GM19455 (cell line): ENCODE results near the gene CDC73.
A peak's percentile ranks its signal among the peaks of the same experiment; 100 is the strongest.
"Not testable (repeated sequence)": the region's sequence is repeated elsewhere in the genome, so short reads cannot be mapped to it uniquely, and the experiment has no call there.

Experiments
- ATAC-seq: cut with Tn5 transposase; IDR thresholded peaks from one replicate; pipeline ENCODE4 v1.9.1; 2021; ENCODE audit not compliant: unreplicated experiment

Gene CDC73

DNA sequence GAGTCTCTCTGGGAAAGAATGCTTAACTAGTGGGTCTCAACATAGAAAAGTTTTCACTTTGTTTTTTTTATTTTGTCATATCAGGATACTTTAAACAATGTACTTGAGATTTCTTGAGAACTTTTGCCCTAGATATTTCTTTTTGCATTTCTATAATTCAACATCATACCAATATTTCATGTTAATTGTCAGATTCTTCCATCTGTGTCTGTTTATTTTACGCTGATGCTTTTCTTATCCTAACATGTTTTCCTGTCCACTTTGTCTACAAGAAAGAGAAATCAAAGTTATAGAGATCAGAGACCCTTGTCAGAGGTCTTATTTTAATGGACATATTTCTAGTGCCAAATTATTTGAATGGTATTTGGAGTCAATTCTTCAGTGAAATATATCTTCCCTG is 160.1 kb downstream of the CDC73 start:
- no peak for ATAC-seq

DNA sequence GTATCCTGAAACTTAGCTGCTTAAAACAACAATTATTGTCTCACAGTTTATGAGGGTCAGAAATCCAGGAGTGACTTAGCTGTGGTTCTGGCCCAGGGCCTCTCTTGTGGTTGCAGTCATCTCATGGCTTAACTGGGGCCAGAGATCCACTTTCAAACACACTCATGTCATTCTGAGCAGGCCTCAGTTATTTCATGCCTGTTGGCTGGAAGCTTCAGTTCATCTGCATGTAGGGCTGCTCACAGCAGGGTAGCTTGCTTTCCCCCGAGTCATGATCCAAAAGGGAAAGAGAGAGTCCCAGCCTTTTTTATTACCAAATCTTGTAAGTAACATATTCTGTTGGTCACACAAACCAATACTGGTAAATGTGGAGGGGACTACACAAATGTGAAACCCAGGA is 161.2 kb downstream of the CDC73 start:
- ATAC-seq, result no peak

- no peak for ATAC-seq
Observed at GRCh38 chr1:193284219-193284618, 162.4 kb downstream of the CDC73 start.

DNA sequence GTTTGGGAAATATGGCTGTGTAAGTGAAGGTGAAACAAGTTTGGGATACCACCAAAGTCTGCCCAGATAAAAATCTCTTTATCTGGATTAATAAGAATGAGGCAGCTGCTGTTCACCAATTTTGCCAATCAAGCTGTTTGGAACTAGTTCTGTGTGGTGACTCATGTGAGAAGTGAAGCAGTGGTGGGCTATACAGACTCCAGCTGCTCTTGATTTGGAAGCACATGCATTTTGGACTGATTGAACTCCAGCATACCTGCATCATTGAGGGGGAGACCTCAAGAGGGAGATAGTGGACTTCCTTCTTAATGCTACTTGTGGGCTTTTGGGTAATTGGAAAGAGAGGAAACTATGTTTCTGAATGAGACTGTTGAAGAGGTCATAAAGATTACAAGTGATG is 163.8 kb downstream of the CDC73 start:
- no peak for ATAC-seq

GRCh38 chr1:193288548-193289080 is 166.8 kb downstream of the CDC73 start:
- not testable (repeated sequence) for ATAC-seq

- no peak for ATAC-seq
Observed at GRCh38 chr1:193293726-193294125, 171.9 kb downstream of the CDC73 start.

DNA sequence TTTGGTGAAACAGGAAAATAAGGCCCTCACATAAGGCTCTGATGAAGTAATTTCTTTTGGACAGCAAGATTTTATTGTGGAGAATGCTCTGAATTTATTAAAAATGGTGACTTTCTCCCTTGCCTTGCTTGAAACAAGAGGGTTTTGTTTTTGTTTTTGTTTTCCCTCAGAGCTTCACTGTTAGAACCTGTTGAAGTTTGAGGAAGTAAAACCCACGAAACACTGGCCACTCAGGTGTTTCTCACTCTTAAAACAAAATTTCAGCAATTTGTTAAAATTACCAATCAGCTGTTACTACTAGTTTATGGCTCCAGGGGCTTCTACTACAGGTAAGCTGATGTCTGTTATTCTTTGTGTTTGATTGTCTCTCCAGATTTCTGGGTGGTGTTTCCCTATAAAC is 177.2 kb downstream of the CDC73 start:
- peak; percentile 73 for ATAC-seq

DNA sequence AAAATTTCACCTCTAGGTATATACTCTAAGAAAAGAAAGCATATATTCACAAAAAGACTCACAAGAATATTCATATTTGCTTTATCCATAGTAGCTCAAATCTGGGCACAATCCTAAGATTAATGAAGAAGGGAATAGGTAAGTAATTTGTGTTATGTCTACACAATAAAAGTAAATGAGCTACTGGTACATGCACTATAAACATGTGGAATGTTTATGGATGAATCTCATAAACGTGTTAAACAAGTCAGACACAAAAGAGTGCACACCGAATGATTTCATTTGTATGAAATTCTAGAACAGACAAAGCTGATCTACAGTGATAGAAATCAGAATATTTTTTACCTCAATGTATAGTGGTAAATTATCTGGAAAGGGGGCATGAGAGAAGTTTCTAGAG is 179.9 kb downstream of the CDC73 start:
- no peak for ATAC-seq

DNA sequence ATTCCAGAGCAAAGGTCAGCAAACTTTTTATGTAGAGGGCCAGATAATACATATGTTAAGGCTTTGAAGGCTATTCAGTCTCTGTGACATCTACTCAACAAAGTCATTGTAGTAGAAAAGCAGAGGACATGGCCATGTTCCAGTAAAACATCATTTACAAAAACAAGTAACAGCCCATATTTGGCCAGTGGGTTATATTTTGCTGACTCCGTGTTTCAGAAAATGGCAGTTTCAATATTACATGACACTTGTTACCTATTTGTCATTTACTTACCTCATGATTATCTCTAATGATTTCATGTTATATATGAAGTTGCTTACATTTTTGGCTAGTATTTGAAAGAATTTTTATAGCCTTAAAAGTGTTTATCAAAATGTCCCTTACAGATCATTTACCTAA is 182.0 kb downstream of the CDC73 start:
- no peak for ATAC-seq
